Epidermal melanocyte (primary cell): ENCODE measurements around the gene CLK3.
"Not testable (repeated sequence)": the region's sequence is repeated elsewhere in the genome, so short reads cannot be mapped to it uniquely, and the experiment has no call there.

Source experiments
- DNase-seq: peaks from one replicate; pipeline ENCODE4 v3.0.0; 2011; ENCODE audit warnings: low spot score; ENCODE audit not compliant: insufficient read length

CLK3 gene

DNA sequence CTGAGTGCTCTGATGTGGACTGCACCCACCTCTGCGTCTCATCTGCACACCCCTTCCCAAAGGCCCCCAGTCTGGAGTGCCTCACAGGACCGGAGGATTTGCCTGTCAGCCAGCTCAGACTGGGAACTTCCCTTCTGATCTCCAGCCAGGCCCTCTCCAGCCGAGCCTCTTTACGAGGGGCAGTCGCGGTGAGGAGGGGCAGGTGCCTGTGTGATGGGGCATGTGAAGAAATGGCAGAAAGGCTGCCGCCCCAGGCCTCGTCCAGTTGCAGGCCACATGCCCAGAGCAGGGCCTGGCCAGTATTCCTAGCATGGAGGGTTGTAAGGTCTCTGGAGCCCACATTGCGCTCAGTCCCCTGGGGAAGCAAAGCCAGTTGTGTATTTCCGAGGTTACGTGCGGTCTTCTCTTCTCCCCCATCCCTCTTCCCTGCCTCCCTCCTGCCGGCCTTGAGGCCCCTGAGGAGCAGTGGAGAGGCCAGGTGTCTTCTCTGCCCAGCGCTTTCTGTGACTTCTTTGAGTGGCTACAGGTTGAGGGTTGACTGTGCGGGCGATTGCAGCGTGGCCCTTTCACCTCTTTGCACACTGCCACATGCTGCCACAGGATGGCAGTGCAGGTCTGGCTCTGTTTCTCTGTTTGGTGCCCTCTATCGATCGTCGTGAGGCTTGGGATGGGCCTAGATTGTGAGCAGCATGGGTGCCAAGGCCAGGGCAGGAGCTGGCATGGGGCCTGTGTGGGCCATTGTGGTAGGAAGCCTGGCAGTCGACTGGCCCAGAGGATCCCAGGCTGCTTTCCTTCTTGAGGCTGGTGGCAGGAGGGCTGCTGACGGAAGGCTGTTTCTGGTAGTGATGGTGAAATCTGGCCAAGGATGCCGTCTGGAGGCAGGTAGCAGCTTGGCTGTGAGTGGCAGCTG, 5.3 kb downstream of the CLK3 start:
- peak; percentile 75 for DNase-seq

DNA sequence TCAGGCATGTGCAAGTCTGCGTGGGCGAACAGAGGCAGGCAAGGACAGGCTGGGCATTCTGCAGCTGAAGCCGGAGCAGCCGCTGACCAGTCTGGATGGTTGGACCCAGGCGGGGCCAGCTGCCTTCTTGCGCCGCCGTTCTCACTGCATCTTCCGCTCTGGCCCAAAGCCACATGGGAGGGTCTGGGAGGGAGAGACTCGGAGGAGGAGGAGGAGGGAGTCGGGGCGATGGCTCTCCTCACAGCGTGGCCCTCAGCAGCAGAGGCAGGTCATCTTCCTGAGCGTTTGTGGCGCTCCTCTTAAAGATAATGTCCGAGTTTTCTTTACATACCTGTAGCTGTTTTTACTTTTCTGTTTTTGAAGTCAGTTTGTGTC, 5.9 kb downstream of the CLK3 start:
- no peak for DNase-seq

DNA sequence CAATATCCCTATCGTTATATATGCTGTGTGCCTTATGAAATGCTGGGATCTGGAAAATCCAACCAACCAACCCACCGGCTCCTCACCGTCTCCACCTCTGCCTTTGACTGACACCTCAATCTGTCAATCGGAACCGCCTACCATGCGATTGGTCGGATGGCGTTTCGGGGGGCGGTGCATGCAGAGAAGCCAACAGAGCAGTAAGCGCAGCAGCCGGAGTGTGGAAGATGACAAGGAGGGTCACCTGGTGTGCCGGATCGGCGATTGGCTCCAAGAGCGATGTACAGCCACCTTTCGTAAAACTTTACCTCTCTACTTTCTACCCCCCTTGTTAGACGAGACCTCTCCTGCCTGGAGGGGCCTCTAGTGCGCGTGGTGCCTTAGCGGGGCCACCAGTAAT, 6.3 kb downstream of the CLK3 start:
- no peak for DNase-seq

DNA sequence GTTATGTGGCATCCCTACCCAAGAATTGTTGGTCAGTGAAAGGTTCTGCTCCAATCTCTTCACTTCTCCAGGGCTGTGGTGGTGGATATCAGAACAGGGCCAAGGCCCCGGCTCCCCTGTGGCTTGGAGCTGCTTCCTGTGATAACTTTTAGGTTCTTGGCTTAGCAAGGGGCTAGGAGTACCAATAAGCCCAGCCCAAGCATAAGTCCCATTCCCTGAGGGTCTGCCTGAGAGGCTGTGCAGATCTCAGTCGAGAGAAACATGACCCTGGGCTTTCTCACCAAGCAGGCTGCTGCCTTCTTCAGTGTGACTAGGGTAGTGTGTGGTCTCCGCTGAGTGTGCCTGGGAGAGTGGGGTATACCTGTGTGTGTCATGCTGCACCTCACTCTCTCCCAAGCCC, 7.1 kb downstream of the CLK3 start:
- no peak for DNase-seq

DNA sequence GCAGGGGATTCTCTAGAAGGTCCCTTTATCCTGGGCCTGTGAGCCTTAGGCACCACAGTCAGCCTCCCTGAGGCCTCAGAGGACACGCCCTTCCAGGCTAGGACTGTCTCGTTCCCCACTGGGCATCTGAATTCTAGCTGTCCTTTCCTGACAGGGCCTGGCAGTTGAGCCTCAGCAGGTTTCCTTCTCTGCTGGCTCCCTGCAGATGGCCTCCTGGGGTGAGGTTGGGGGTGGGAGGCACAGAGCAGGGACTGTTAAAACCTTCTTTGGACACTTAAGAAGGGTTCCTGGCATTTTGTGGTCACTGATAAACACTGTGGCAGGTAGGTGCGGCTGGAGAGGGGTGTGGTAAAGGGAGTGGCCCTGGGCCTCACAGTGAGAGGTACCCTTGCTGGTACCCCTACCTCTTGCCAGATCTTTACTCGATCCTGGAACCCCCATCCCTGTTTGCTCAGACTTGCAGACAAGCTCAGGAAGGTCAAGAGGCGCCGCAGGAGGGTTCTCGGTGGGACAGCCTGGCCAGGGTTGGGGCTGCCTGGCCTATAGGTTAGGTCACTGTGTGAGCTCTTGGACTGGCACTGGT, 8.5 kb downstream of the CLK3 start:
- no peak for DNase-seq

DNA sequence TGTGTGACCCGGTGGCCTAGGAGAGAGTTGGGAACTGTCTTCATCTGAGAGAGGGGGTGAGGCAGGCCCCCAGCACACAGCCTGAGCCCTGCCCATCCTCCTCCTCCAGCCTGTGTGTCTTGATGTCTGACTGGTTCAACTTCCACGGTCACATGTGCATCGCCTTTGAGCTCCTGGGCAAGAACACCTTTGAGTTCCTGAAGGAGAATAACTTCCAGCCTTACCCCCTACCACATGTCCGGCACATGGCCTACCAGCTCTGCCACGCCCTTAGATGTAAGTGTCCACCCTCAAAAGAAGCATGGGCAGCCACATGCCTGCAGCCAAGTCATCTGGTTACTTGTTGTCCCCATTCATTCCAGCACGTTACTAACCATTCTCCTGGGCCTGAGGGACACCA, 10.1 kb downstream of the CLK3 start:
- DNase-seq, result no peak

DNA sequence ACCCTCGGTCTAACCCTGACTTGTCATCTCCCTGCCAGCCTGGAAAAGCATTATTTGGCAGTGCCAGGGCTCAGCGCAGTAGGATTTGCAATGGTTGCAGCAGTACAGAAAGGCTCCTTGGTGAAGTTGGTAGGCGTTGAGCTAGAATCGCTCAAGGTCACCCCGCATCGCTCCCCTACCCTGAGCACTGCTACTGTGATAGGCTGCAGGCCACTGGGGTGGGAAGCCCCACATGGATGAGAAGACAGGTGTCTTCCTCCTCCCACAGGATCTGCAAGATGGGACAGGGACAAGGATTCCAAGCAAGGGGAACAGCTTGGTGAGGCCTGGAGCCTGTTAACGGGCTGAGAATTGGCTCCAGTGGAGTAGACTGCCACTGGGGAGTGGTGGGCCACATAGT, 10.7 kb downstream of the CLK3 start:
- DNase-seq, result no peak

DNA sequence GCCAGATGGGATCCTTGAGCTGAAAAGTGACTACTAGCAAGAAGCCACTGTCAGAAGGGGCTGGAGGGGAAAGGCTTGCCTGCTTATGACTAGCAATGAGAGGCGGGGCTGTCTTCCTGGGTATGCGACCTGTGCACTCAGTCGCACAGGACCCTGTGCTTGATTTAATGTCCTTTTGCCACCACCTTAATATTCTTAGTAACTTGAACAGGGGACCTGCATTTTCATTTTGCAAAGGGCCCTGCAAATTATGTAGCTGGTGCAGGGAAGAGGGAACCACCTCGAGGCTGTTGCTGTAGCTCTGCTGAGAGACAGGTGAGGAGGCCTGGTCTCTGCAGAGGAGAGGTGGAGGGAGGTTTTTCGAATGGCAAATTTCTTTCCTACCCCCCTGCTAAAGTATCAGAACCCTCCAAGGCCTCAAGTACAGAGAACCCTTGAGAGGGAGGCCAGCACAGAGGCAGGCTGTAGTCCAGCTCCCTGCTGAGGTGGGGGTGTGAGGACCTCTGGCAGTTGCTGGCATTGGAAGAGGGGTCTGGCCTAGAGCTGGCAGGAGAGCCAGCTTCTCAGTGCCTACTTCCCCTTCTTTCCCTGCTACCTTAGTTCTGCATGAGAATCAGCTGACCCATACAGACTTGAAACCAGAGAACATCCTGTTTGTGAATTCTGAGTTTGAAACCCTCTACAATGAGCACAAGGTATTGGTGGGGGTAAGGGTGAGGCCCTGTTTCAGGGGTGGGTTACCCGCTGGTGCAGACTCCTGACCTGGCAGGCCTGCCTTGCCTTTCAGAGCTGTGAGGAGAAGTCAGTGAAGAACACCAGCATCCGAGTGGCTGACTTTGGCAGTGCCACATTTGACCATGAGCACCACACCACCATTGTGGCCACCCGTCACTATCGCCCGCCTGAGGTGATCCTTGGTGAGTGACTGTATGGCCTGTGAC, 11.4 kb downstream of the CLK3 start:
- no peak for DNase-seq

DNA sequence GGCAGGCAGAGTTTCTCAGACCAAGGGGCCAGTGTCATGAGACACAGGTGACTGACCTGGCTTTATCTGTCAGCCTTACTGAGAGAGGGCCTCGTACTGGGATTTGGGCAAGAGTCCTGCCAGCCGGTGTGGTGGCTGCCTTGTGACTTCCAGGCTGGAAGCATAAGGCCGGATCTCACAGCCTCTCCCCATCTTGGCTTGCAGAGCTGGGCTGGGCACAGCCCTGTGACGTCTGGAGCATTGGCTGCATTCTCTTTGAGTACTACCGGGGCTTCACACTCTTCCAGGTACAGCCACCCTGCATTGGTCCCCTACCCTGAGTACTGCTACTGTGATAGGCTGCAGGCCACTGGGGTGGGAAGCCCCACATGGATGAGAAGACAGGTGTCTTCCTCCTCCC, 12.1 kb downstream of the CLK3 start:
- DNase-seq, result no peak

DNA sequence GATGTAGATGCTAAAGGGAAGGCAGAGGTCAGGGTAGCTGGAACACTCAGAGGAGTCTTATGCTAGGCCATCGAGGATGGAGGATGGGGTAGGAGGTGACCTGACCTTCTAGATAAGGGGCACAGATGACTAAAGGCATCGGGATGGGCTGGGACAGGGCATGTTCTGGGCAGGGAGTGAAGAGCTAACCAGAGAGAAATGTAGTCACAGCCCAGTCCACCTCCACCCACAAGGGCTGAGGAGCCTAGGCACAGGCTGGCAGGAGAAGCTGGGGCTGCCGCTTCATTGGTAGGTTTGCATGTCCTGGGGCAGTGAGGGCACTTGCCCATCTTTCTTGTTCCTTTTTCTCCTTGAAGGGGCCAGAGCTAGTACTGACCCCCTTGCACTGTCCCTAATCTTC, 12.6 kb downstream of the CLK3 start:
- DNase-seq, result no peak

DNA sequence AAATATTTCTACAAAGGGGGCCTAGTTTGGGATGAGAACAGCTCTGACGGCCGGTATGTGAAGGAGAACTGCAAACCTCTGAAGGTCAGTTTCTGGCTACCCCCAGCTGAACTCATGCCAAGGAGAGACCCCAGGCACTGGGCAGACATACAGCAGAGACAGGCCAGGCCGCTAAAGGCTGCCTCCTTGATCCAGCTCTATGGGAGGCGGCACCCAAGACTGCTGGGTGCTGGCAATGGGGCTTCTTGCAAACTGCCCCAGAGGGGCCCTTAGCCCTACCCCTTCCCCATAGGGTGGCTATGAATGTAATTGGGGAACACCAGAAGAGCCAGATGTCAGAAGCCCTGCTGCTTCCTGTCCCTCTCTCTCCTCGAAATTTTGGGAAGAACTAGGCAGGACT, 13.3 kb downstream of the CLK3 start:
- DNase-seq, result no peak

DNA sequence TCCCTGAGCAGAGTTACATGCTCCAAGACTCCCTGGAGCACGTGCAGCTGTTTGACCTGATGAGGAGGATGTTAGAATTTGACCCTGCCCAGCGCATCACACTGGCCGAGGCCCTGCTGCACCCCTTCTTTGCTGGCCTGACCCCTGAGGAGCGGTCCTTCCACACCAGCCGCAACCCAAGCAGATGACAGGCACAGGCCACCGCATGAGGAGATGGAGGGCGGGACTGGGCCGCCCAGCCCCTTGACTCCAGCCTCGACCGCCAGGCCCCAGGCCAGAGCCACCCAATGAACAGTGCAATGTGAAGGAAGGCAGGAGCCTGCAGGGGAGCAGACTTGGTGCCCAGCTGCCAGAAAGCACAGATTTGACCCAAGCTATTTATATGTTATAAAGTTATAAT, 14.1 kb downstream of the CLK3 start:
- not testable (repeated sequence) for DNase-seq

DNA sequence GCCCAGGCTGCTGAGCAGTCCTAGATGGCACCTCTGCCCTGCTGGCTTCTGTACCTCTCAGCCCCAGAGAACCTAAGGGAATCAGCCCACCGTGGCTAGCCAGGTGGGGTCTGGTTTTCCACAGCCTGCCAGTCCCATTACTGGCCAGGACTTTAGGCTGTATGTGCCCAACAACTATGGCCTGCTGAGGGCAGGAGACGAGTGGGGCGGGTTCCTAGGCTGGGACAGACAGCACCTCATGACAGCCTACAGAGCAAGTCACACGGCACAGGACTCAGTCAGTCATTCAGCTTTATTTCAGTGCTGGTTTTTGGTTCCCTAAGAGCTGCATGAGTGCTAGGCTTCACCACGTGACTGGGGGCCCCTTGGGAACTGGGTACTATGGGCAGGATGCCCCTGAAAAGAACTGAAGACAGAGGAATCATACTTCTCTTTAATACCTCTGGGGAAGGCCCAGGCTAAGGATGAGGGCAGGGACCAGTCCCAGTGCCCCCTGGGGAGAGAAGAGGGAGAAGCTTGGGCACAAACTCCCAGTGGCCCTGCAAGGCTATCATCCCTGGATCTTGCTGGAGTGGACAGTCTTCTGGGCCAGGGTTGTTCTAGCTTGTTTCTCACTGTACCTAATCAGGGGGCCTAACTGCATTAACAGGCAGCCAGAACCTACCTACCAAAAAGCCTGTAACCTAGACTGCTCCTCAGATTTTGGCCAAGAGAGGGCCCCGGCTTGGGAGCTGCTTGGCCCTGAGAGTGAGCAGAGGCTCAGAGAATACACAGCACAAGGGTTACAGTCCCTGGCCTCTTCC, 14.8 kb downstream of the CLK3 start:
- no peak for DNase-seq

DNA sequence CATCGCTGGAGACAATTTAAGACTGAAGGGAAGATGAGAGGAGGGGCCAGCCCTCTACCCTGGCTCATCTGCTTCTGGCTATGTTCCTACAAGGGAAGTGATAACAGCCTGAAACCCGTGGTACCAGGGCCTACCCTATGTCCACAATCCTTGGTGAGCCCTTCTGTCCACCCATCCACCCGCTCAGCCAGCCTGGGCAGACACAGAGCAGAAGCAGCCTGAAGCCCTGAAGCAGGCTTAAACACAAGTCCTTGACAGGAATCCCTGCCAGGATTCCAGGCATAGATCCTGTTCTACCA, 15.4 kb downstream of the CLK3 start:
- no peak for DNase-seq

DNA sequence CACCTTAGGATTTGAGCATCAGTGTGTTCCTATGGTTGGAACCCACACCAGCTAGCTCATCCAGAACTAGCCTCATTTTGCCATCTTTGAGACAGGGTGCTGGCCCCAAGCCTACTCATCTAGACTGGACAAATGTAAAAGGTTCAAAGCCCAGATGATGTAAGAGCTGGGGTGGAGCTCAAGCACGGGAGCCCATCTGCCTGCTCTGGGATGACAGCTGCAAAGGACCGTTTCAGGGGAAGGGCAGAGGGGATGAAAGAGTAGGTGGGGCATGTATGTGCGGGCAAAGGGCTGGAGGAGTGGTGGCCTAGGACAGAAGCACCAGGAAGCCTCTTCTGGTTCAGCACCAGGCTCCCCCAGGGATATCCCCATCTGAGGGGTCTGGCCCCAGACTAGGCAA, 15.8 kb downstream of the CLK3 start:
- no peak for DNase-seq

DNA sequence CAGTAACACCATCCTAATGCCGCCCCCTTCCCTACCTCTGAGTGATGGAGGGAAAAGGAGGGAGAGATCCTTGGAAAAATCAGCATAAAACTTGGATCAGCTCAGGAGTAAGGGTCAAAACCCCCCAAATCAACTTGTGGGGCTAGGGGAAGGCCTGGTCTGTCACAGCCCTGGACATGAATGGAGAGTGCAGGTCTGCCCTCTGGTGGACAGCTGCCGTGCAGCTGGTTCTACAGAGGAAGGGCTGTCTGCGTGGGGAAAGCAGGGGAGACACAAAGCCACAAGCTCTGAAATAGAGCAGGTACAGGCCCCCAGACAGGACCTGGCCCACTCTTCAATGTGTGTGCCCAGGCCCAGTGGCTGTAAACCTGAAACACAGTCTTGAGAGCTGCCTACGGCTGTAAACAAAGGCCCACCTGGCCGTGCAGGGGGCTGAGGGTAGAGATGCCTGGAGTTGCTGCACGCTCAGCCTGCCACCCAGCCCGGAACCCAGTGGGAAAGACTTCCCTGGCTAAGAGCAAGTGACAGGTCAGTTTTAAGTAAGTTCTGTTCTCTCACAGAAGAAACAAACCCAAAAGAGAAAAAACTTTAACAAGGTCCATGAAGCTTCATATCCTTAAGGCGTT, 16.4 kb downstream of the CLK3 start:
- DNase-seq, result no peak

DNA sequence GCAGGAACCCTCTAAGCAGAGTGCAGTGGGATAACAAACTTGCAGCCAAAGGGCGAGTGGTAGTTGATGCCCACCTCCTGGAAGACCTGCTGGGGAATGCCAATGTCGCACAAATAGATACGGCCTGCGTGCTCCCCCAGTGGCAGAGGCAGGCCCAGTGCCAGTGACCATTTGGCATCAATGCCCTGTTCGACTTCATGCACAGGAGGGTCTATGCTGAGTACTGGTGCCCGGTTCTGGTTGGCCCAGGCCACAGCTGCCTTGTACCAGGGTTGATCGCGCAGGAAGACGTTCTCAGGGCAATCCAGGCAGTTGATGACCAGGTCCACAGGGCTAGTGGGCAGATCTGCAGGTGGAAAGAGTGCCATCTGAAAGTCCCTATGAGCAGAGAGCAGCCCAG, 17.0 kb downstream of the CLK3 start:
- DNase-seq, result no peak

DNA sequence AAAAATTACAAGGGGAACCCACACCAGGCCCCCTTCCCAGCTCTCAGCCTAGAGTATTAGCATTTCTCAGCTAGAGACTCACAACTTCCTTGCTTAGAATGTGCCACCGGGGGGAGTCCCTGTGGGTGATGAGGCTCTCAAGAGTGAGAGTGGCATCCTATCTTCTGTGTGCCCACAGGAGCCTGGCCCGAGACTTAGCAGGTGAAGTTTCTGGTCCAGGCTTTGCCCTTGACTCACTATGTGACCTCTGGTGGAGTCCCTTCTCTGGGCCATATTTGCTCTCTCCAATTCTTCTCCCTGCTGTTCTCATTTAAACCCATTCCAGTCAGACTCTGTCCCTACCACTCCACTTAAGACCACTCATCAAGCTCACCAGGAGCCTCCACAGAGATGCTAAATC, 18.1 kb downstream of the CLK3 start:
- DNase-seq, result no peak

DNA sequence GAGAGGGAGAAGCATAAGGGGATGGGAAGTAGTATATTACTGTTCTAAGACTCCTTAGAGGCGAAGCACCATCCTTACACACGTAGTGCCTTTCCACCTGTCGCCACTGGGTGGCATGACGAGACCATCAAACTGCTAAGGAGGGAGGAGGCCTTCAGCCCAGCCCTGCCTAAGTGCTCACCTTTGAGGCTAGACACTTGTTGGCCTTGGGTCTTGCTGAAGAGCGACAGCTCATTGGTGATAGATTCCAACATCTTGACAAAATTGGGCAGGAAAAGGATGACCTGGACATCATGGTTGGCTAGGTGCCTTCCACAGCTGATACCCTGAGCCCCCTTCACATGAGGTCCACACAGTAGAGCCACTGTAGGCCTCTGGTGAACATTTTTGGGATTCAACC, 19.6 kb downstream of the CLK3 start:
- peak; percentile 75 for DNase-seq

DNA sequence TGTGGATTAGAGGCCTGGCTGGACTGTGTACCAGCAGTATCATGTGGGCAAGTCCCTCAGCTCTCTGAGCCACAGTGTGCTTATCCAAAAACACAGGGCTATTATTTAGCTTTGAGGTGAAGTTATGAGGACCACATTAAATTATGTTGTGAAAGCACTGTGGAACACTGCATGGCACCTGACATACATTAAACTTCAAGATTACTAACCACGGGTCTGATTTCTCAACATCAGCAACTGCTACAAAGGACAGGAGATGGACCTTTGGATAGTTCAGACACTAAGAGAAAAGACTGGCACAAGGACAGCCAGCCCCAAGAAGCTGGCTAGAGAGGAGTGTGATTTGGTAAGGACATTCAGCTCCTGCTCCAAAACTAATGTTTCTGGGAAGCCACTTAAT, 21.3 kb downstream of the CLK3 start:
- DNase-seq, result no peak

DNA sequence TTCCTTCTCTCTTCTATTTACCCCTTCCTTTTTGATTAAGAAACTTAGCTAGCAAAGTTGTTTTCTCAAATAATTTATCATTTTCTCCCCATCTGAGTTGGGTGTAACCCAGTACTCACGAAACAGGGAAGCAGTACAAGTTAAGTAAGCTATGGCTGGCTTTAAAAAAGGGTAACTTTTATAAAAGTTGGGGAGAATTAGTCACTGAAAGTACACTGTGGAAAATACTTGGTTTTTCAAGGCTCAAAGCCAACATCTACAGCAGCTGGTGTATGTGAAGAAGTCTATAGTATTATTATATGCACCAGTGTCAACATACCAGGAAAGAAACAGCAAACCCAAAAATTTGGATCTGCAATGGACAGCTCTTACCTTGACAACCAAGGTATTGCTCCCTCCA, 25.5 kb downstream of the CLK3 start:
- DNase-seq, result no peak
